HepG2 (cell line): ENCODE measurements around the gene DYNC2I2. TPM values are rescaled to one million over a fixed set of nuclear protein-coding genes. Genes with fewer than 3 reads are reported as not detected.

Experiments
- ADNP ChIP-seq: sonication (generic); formaldehyde crosslinking; IDR thresholded peaks from 2 replicates; pipeline ENCODE4 v1.4.0; 2020; ENCODE audit warnings: missing genetic modification reagents
- AFF4 ChIP-seq: sonication (generic); formaldehyde crosslinking; IDR thresholded peaks from 2 replicates; pipeline ENCODE4 v1.4.0; 2020; ENCODE audit warnings: missing genetic modification reagents
- CBX2 ChIP-seq, 2 experiments: fragments of 200-600 bp in 1 of 2; sonication (generic); formaldehyde crosslinking in 1 of 2; IDR thresholded peaks; 2 replicates each; pipeline versions ENCODE4 v1.7.0 to v1.8.1; 2018 to 2022; ENCODE audit warnings: low read depth in 2 of 2, low read length in 1 of 2, mild to moderate bottlenecking in 1 of 2, missing genetic modification reagents in 1 of 2
- CHCHD3 ChIP-seq: sonication (generic); formaldehyde crosslinking; IDR thresholded peaks from 2 replicates; pipeline ENCODE4 v1.8.0; 2022; ENCODE audit warnings: mild to moderate bottlenecking, missing genetic modification reagents, moderate library complexity
- DRAP1 ChIP-seq: IDR thresholded peaks from 2 replicates; pipeline ENCODE4 v1.6.1; 2016; ENCODE audit warnings: missing genetic modification reagents, missing compliant biosample characterization
- ELF3 ChIP-seq: IDR thresholded peaks from 2 replicates; pipeline ENCODE4 v1.6.1; 2016; ENCODE audit warnings: missing genetic modification reagents, missing compliant biosample characterization
- HES4 ChIP-seq: sonication (generic); formaldehyde crosslinking; IDR thresholded peaks from 2 replicates; pipeline ENCODE4 v1.9.0; 2021; ENCODE audit warnings: mild to moderate bottlenecking, missing genetic modification reagents, borderline replicate concordance
- KLF13 ChIP-seq: sonication (generic); formaldehyde crosslinking; IDR thresholded peaks from 2 replicates; pipeline ENCODE4 v1.4.0; 2020; ENCODE audit warnings: mild to moderate bottlenecking, missing genetic modification reagents
- MXI1 ChIP-seq: IDR thresholded peaks from 3 replicates; pipeline ENCODE4 v1.6.1; 2012; ENCODE audit warnings: low read depth, low read length, inconsistent platforms, borderline replicate concordance
- PPARG ChIP-seq: conservative IDR thresholded peaks from 2 replicates; pipeline ENCODE4 v1.6.1; 2016; ENCODE audit warnings: missing biosample characterization, missing genetic modification reagents
- RAD21 ChIP-seq: fragments of 450-650 bp; formaldehyde crosslinking; IDR thresholded peaks from 2 replicates; pipeline ENCODE4 v1.5.0; 2020; ENCODE audit warnings: mild to moderate bottlenecking
- RBM39 ChIP-seq: fragments of 200-400 bp; formaldehyde crosslinking; IDR thresholded peaks from one replicate; pipeline ENCODE4 v1.6.1; 2018; ENCODE audit warnings: antibody characterized with exemption, mild to moderate bottlenecking, low read depth, low read length; ENCODE audit not compliant: poor library complexity, severe bottlenecking
- SPEN ChIP-seq: sonication (generic); formaldehyde crosslinking; IDR thresholded peaks from 2 replicates; pipeline ENCODE4 v1.5.1; 2020; ENCODE audit warnings: low read depth, mild to moderate bottlenecking, missing genetic modification reagents
- TOE1 ChIP-seq: sonication (generic); formaldehyde crosslinking; IDR thresholded peaks from 2 replicates; pipeline ENCODE4 v1.4.0; 2020; ENCODE audit warnings: mild to moderate bottlenecking, missing genetic modification reagents
- ZNF18 ChIP-seq: sonication (generic); formaldehyde crosslinking; IDR thresholded peaks from 2 replicates; pipeline ENCODE4 v1.8.0; 2022; ENCODE audit warnings: mild to moderate bottlenecking, missing genetic modification reagents; ENCODE audit not compliant: insufficient replicate concordance
- ZNF205 ChIP-seq: IDR thresholded peaks from 2 replicates; pipeline ENCODE4 v1.6.1; 2018; ENCODE audit warnings: missing biosample characterization, missing genetic modification reagents
- ZNF24 ChIP-seq: fragments of 450-650 bp; IDR thresholded peaks from 2 replicates; pipeline ENCODE4 v1.6.1; 2017; ENCODE audit warnings: antibody characterized with exemption, mild to moderate bottlenecking
- ZNF280B ChIP-seq: sonication (generic); formaldehyde crosslinking; IDR thresholded peaks from 2 replicates; pipeline ENCODE4 v1.5.0; 2020; ENCODE audit warnings: missing genetic modification reagents, mild to moderate bottlenecking, borderline replicate concordance
- ZNF292 ChIP-seq: sonication (generic); formaldehyde crosslinking; IDR thresholded peaks from 2 replicates; pipeline ENCODE4 v1.8.1; 2022; ENCODE audit warnings: mild to moderate bottlenecking, low read depth, missing genetic modification reagents, borderline replicate concordance
- ZNF432 ChIP-seq: sonication (generic); formaldehyde crosslinking; IDR thresholded peaks from 2 replicates; pipeline ENCODE4 v1.5.0; 2020; ENCODE audit warnings: missing genetic modification reagents, mild to moderate bottlenecking, borderline replicate concordance
- ZNF572 ChIP-seq: sonication (generic); formaldehyde crosslinking; IDR thresholded peaks from 2 replicates; pipeline ENCODE4 v1.5.1; 2020; ENCODE audit warnings: mild to moderate bottlenecking, missing genetic modification reagents
- ZNF737 ChIP-seq: sonication (generic); formaldehyde crosslinking; IDR thresholded peaks from 2 replicates; pipeline ENCODE4 v1.5.0; 2020; ENCODE audit warnings: missing genetic modification reagents, mild to moderate bottlenecking, borderline replicate concordance
- ZNF839 ChIP-seq: sonication (generic); formaldehyde crosslinking; IDR thresholded peaks from 2 replicates; pipeline ENCODE4 v1.4.0; 2020; ENCODE audit warnings: missing genetic modification reagents, mild to moderate bottlenecking, borderline replicate concordance
- ZNF841 ChIP-seq: sonication (generic); formaldehyde crosslinking; IDR thresholded peaks from 2 replicates; pipeline ENCODE4 v1.8.1; 2023; ENCODE audit warnings: missing genetic modification reagents, borderline replicate concordance
- polyA plus RNA-seq, 8 experiments: library from polyadenylated mRNA; depleted of rRNA in 3 of 8; stranded (reverse) in 7 of 8; unstranded in 1 of 8; fragments of >200 nt; fragmentation: Illumina TruSeq in 4 of 8; extraction: Trizol in 4 of 8; gene quantifications; 2 replicates each; pipeline versions ENCODE4 v1.2.1 to v1.2.3, GENCODE V29; 2011 to 2016; ENCODE audit warnings: low read depth in 4 of 8, missing spikeins in 1 of 8, mixed read lengths in 1 of 8; ENCODE audit not compliant: insufficient read depth in 1 of 8
- total RNA-seq, 5 experiments: library from RNA; depleted of rRNA; stranded (reverse); fragments of >200 nt; fragmentation: Illumina TruSeq; extraction: Trizol; gene quantifications; 2 replicates each; pipeline ENCODE4 v1.2.3, GENCODE V29; 2016; ENCODE audit warnings: low read depth in 1 of 5

The DYNC2I2 gene
- total and polyA plus RNA-seq, 2 of the 13 experiments (the other 11 are each of a cell fraction or from before 2014, with no cell fraction given) = 13.7 to 40.2 TPM

GRCh38 chr9:128636024-128636390 is 20.6 kb downstream of the DYNC2I2 start (continued):
- TF ChIP-seq AFF4 (CRISPR knock-in tag) (no peak), TOE1 (CRISPR knock-in tag) (no peak), PPARG (peak; percentile 83), CHCHD3 (CRISPR knock-in tag) (no peak), ZNF18 (no peak), HES4 (CRISPR knock-in tag) (no peak), ZNF737 (CRISPR knock-in tag) (no peak), ELF3 (no peak), MXI1 (no peak), CBX2 (IDR thresholded peaks at IDR 0.05; ENCODE audit: low read depth, low read length) (no peak), CBX2 (CRISPR knock-in tag; IDR thresholded peaks at IDR 0.05; ENCODE audit: low read depth) (no peak), SPEN (no peak), ZNF24 (no peak), KLF13 (CRISPR knock-in tag) (no peak), ZNF841 (CRISPR knock-in tag) (no peak), ZNF572 (CRISPR knock-in tag) (no peak), ZNF292 (no peak), DRAP1 (0 out of 2 replicates have a peak, but pooled peaks have one; percentile 25), ZNF839 (CRISPR knock-in tag) (no peak), ADNP (no peak), RBM39 (peak; percentile 45), ZNF280B (CRISPR knock-in tag) (no peak; the same call in 1 of the 2 replicates), RAD21 (CRISPR knock-in tag) (no peak), ZNF432 (CRISPR knock-in tag) (no peak), ZNF205 (CRISPR knock-in tag) (no peak)
